OCI-LY7 (cell line): Measurements from ENCODE around the gene TWF1. TPM values are rescaled to one million over a fixed set of nuclear protein-coding genes. Genes with fewer than 3 reads are reported as not detected.
A peak's percentile ranks its signal among the peaks of the same experiment; 100 is the strongest.

Source experiments
- Bru-seq: library from RNA; stranded (reverse); fragments of 400-500 nt; gene quantifications from one replicate; lab custom pipeline; 2021; lab: Mats Ljungman, UMichigan
- BruChase-seq, 2 experiments: library from RNA; stranded (reverse); fragments of 400-500 nt; gene quantifications; one replicate each; lab custom pipeline; 2021; lab: Mats Ljungman, UMichigan
- BruUV-seq: library from RNA; stranded (reverse); fragments of 400-500 nt; replicated peaks from 2 replicates; lab custom pipeline; 2021; lab: Mats Ljungman, UMichigan
- CTCF ChIA-PET: fragments of 300-600 bp; sonication (Branson Sonifier 250); formaldehyde crosslinking; loops from one replicate; lab custom pipeline; 2022; ENCODE audit warnings: antibody characterized with exemption; ENCODE audit not compliant: unreplicated experiment; lab: Charles Lee
- POLR2A ChIA-PET: fragments of 300-600 bp; sonication (Branson Sonifier 250); formaldehyde crosslinking; loops from one replicate; lab custom pipeline; 2022; ENCODE audit warnings: antibody characterized with exemption; lab: Charles Lee
- DNase-seq: peaks from one replicate; pipeline ENCODE4 v3.0.0-alpha.2; 2015; ENCODE audit warnings: low spot score
- H2AFZ ChIP-seq: fragments of 200-600 bp; sonication (generic), shearing (Covaris generic); 2 replicates; pipeline ENCODE4 v1.6.1; 2014; ENCODE audit warnings: mild to moderate bottlenecking, antibody characterized with exemption, low read length, moderate library complexity
- H3K27ac ChIP-seq: fragments of 200-600 bp; sonication (generic); 2 replicates; pipeline ENCODE4 v1.5.1; 2014; ENCODE audit warnings: mixed run types, low read depth, mild to moderate bottlenecking, moderate library complexity, low read length, inconsistent platforms; ENCODE audit not compliant: poor library complexity, severe bottlenecking
- H3K36me3 ChIP-seq: fragments of 200-600 bp; sonication (generic); 2 replicates; pipeline ENCODE4 v1.6.1; 2014; ENCODE audit warnings: mild to moderate bottlenecking, antibody characterized with exemption, low read length, moderate library complexity, mixed read lengths; ENCODE audit not compliant: insufficient read depth
- H3K4me1 ChIP-seq: fragments of 200-600 bp; sonication (generic); 2 replicates; pipeline ENCODE4 v1.5.1; 2014; ENCODE audit warnings: mild to moderate bottlenecking, low read length; ENCODE audit not compliant: insufficient read depth, poor library complexity, severe bottlenecking
- H3K4me2 ChIP-seq: fragments of 200-600 bp; sonication (generic); 2 replicates; pipeline ENCODE4 v1.6.1; 2014; ENCODE audit warnings: mild to moderate bottlenecking, low read length
- H3K4me3 ChIP-seq: fragments of 200-600 bp; sonication (generic); 2 replicates; pipeline ENCODE4 v1.5.1; 2014; ENCODE audit warnings: mild to moderate bottlenecking, low read depth, low read length; ENCODE audit not compliant: poor library complexity, severe bottlenecking
- H3K79me2 ChIP-seq: fragments of 200-600 bp; sonication (generic); 2 replicates; pipeline ENCODE4 v1.6.1; 2016; ENCODE audit warnings: low read depth, mild to moderate bottlenecking, low read length, moderate library complexity, mixed read lengths; ENCODE audit not compliant: insufficient read depth
- H3K9me2 ChIP-seq: fragments of 200-600 bp; sonication (generic); 2 replicates; pipeline ENCODE4 v1.6.1; 2016; ENCODE audit warnings: mild to moderate bottlenecking, low read length, mixed read lengths; ENCODE audit not compliant: insufficient read depth
- H3K9me3 ChIP-seq: fragments of 200-600 bp; sonication (generic); 2 replicates; pipeline ENCODE4 v1.6.1; 2014; ENCODE audit warnings: mild to moderate bottlenecking, mixed run types, low read length, mixed read lengths
- H4K20me1 ChIP-seq: fragments of 200-600 bp; sonication (generic); 2 replicates; pipeline ENCODE4 v1.6.1; 2014; ENCODE audit warnings: mild to moderate bottlenecking, antibody characterized with exemption, low read length, moderate library complexity, mixed read lengths; ENCODE audit not compliant: insufficient read depth
- EZH2phosphoT487 ChIP-seq: fragments of 200-600 bp; sonication (generic); IDR thresholded peaks from 2 replicates; pipeline ENCODE4 v1.6.1; 2018; ENCODE audit warnings: low read depth, borderline replicate concordance, mild to moderate bottlenecking, mixed run types, antibody characterized with exemption, low read length, moderate library complexity, mixed read lengths
- intact Hi-C: fragments of 100-400 bp; cut with micrococcal nuclease; formaldehyde crosslinking; loops from one replicate; pipeline ENCODE4 v1.10.0; 2022; ENCODE audit not compliant: unreplicated experiment
- long read RNA-seq: library from polyadenylated mRNA; stranded (forward); transcript quantifications from one replicate; pipeline ENCODE4 v2.0.0, GENCODE V29; 2022
- total RNA-seq, 2 experiments: library from RNA; depleted of rRNA in 1 of 2; stranded (reverse); fragments of >200 nt in 1 of 2; shearing (Covaris generic) in 1 of 2; gene quantifications; 2 replicates each; pipeline ENCODE4 v1.2.3, GENCODE V29; 2014 to 2022
- TF ChIP-seq, protein P1 (sequence below): fragments of 200-600 bp; sonication (generic); conservative IDR thresholded peaks from 2 replicates; pipeline ENCODE4 v1.5.1; 2014; ENCODE audit warnings: mild to moderate bottlenecking, antibody characterized with exemption, low read length, moderate library complexity, mixed read lengths

TWF1 gene
- 20.6 and 29.4 TPM in 2 replicates for total RNA-seq (2014; rRNA removed; shearing (Covaris generic))
- 22.0 and 26.1 TPM in 2 replicates for total RNA-seq (2022)
- percentile 95 among the genes with signal in this experiment for Bru-seq, nascent RNA
- BruChase-seq, experiment 1, labeled RNA remaining after a 6-hour chase = percentile 63 among the genes with signal in this experiment
- percentile 91 among the genes with signal in this experiment for BruChase-seq, experiment 2, labeled RNA remaining after a 2-hour chase
- long read RNA-seq, transcript TWF1-201 (9 exons, 3,045 nt) = major isoform, 27 of 34 reads
- long read RNA-seq, partial matches to known transcripts = 1 of 34 reads
- long read RNA-seq, other reads (novel, unspliced or antisense) = 5 of 34 reads

DNA sequence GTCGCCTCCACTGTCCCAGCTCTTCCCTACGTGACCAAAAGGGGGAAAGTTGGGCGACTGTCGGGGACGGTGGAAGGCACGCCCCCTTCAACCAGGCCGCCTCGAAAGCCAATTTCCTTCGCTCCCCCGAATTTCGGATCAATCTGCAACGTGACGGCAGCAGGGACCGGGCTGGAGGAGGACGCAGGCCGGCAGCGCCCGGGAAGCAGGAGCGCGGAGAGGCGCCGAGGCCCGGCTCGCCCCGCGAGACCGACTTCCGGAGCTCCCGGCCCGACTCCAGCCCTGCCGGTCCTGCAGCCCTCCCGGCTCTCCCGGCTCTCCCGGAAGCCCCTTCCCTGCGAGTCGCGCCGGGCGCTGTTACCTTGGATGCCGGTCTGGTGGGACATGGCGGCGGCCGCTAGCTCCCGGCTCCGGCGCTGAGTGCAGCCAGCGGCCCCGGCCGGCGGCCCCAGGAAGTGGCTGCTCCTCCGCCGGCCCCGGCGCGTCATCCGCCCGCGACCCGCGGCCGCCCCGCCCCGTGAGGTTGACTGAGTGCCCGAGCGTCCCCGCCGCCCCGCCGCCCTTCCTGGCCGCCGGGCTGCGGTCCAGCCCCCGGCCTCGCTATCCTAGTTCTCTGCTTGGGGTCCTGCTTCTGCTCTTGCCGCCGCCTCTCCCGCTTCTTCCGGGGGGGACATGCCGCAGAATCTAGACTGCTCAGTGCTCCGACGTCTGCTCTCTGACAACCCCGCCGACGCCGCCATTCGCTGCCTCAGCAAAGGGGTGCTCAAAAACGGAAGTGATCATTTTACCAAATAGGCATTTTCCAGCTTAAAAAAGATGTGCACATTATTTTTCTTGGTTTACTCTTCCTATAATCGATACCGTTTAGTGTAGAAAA, at the start of gene TWF1:
Gene TWF1 (minus strand): TSS at position 458 of the 877 bp plus-strand sequence. CDS start 72 bp downstream, at position 386.
- Histone ChIP-seq H3K4me2 (peak within 1 kb of the TSS; percentile 95), H3K79me2 (peaks cover 54% of the 10 kb centered on the region), H4K20me1 (peaks cover 20% of the 10 kb centered on the region; the same call in 1 of the 2 replicates), H3K4me1 (peaks cover 36% of the 10 kb centered on the region), H3K9me3 (no peaks in the 10 kb centered on the region), H3K27ac (peak within 1 kb of the TSS; percentile 90), H3K9me2 (no peaks in the 10 kb centered on the region), H3K4me3 (peak within 1 kb of the TSS; percentile 92), H2AFZ (peak within 1 kb of the TSS; percentile 92), H3K36me3 (peaks cover 31% of the 10 kb centered on the region)
- TF ChIP-seq EZH2phosphoT487 = no peak
- TF ChIP-seq, protein P1, sequence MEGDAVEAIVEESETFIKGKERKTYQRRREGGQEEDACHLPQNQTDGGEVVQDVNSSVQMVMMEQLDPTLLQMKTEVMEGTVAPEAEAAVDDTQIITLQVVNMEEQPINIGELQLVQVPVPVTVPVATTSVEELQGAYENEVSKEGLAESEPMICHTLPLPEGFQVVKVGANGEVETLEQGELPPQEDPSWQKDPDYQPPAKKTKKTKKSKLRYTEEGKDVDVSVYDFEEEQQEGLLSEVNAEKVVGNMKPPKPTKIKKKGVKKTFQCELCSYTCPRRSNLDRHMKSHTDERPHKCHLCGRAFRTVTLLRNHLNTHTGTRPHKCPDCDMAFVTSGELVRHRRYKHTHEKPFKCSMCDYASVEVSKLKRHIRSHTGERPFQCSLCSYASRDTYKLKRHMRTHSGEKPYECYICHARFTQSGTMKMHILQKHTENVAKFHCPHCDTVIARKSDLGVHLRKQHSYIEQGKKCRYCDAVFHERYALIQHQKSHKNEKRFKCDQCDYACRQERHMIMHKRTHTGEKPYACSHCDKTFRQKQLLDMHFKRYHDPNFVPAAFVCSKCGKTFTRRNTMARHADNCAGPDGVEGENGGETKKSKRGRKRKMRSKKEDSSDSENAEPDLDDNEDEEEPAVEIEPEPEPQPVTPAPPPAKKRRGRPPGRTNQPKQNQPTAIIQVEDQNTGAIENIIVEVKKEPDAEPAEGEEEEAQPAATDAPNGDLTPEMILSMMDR = no peak
- BruUV-seq = no TSS peak
- peak; percentile 81 for DNase-seq
- CTCF ChIA-PET = interaction anchor here (0.6 to 1.1 kb wide), 2 partner anchors 34 to 41 kb away, joined by 3 read pairs; no protein-coding TSS in a partner anchor
- POLR2A ChIA-PET = interaction anchor here (0.5 to 4.5 kb wide), 15 partner anchors 9 to 1627 kb away, joined by 3 to 42 read pairs (median 4); partner anchors contain the start of genes IRAK4, PUS7L and TMEM117
- intact Hi-C loops = loop anchor here (1.0 to 2.0 kb wide), 2 partner anchors 30 to 47 kb away; partner anchors contain the start of genes IRAK4, PUS7L and TMEM117

DNA sequence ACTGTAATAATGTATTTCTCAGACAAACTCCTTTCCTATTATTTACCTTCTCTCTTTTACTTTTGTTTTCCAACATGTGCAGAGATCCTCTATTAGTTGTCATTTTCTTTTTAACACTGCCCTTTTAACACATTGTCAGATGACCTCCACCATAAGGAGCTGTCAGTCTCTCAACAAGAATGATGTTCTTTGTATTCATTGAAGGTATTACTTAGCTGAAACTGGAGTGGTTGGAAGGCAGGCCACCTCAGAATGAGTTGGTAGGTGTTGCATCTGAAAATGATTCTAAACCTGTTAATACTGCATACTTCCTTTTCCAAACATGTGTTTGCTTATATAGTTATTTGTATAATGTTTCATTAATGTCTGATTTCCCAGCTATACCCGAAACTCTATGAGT, 46.6 kb upstream of the TWF1 start:
- H3K36me3 ChIP-seq = no peaks in the 10 kb centered on the region
- no peaks in the 10 kb centered on the region for H3K79me2 ChIP-seq
- H2AFZ ChIP-seq = no peak overlapping the region
- no peak overlapping the region for H3K4me3 ChIP-seq
- ChIA-PET POLR2A (interaction anchor here (0.6 to 0.7 kb wide), 3 partner anchors 10 to 37 kb away, joined by 3 read pairs; no protein-coding TSS in a partner anchor), CTCF (no interaction called here)
- H3K27ac ChIP-seq = no peak overlapping the region
- no peaks in the 10 kb centered on the region for H3K9me3 ChIP-seq
- DNase-seq = no peak
- TF ChIP-seq EZH2phosphoT487 = no peak
- TF ChIP-seq, protein P1 = no peak
- intact Hi-C loops = no loop called here
- H3K4me2 ChIP-seq = no peak overlapping the region
- no peaks in the 10 kb centered on the region for H3K9me2 ChIP-seq
- H4K20me1 ChIP-seq = no peaks in the 10 kb centered on the region
- H3K4me1 ChIP-seq = no peaks in the 10 kb centered on the region
- no TSS peak for BruUV-seq
